Pancreas (tissue), 10 donors: Measurements from ENCODE around the gene STAT6. TPM values are rescaled to one million over a fixed set of nuclear protein-coding genes. Genes with fewer than 3 reads are reported as not detected.
"Not testable (repeated sequence)": the region's sequence is repeated elsewhere in the genome, so short reads cannot be mapped to it uniquely, and the experiment has no call there.

Experiments used
- ATAC-seq, 4 donors: fragments of 200-7000 bp; cut with Tn5 transposase; one replicate each; pipeline versions ENCODE4 v1.8.0 to v1.9.1; 2020; ENCODE audit warnings: mild to moderate bottlenecking in 4 of 4, moderate library complexity in 4 of 4
- DNase-seq, 6 donors: peaks; one replicate each; pipeline ENCODE4 v3.0.0-alpha.2; 2020
- FAIRE-seq: peaks from 2 replicates; lab custom pipeline; 2012; peaks lifted over from hg19 to GRCh38; lab: Jason Lieb, UNC
- H3K27ac ChIP-seq, 4 donors: fragments of 200-600 bp; sonication (generic); 1 replicate in 3 of 4; 2 replicates in 1 of 4; pipeline versions ENCODE4 v1.5.0 to v1.8.0; 2020
- H3K27me3 ChIP-seq, 4 donors: fragments of 200-600 bp; one replicate each; pipeline ENCODE4 v1.8.0; 2021
- H3K36me3 ChIP-seq, 3 donors: fragments of 200-600 bp; sonication (generic) in 1 of 3; one replicate each; pipeline versions ENCODE4 v1.5.0 to v1.8.0; 2020 to 2021
- H3K4me1 ChIP-seq, 3 donors: fragments of 200-600 bp; one replicate each; pipeline ENCODE4 v1.8.0; 2021
- H3K4me3 ChIP-seq, 4 donors: fragments of 200-600 bp; sonication (generic) in 2 of 4; one replicate each; pipeline versions ENCODE4 v1.5.0 to v1.8.0; 2020 to 2021
- H3K9me3 ChIP-seq, 4 donors: fragments of 200-600 bp; one replicate each; pipeline ENCODE4 v1.8.0; 2021
- WGBS, 2 donors: extraction: QIAGEN DNeasy Blood & Tissue Kit; methylation state at CpG; one replicate each; pipeline ENCODE4 v1.1.7; 2013; 5-methylcytosine and 5-hydroxymethylcytosine counted together
- intact Hi-C, 3 donors: fragments of 100-400 bp; cut with DNase I; formaldehyde crosslinking; loops; one replicate each; pipeline versions ENCODE4 v1.11.1 to v1.14.2; 2022
- polyA plus RNA-seq, 2 donors: library from polyadenylated mRNA; stranded (reverse); fragments of 200-250 nt; gene quantifications; one replicate each; pipeline ENCODE4 v1.2.3, GENCODE V29; 2013
- total RNA-seq, 6 donors: library from RNA; stranded (reverse); fragmentation: NEBNext Ultra II Directional in 4 of 6; extraction: Animal tissue kit (Norgen Biotek cat#: 25700) in 4 of 6; gene quantifications; one replicate each; pipeline versions ENCODE4 v1.2.1 to v1.2.4, GENCODE V29; 2021 to 2023
- TF ChIP-seq, protein P1 (sequence below), 4 donors: fragments of 200-600 bp; sonication (generic) in 3 of 4; IDR thresholded peaks; one replicate each; pipeline versions ENCODE4 v1.5.0 to v1.8.0; 2021; ENCODE audit warnings: antibody characterized with exemption in 4 of 4
- donor health status: healthy with polysubstance abuse.
- donor health status: DM: no; HTN: no; CAD: no; lungs with moderate emphysema.
- donor health status: DM: no; HTN: no; CAD: no.
- donor health status: control.
- donor health status: control.
- donor health status: Bipolar disorder and iron deficiency.
- donor health status: DM: yes; HTN: yes; CAD: no.
- donor health status: DM: no; HTN: no; CAD: no.
- donor health status: DM: no; HTN: no; CAD: no.
- donor health status: DM: yes; HTN: yes; CAD: no.

Gene STAT6
- total and polyA plus RNA-seq, 8 donors = 31.0 to 141 (median 56.2) TPM

DNA sequence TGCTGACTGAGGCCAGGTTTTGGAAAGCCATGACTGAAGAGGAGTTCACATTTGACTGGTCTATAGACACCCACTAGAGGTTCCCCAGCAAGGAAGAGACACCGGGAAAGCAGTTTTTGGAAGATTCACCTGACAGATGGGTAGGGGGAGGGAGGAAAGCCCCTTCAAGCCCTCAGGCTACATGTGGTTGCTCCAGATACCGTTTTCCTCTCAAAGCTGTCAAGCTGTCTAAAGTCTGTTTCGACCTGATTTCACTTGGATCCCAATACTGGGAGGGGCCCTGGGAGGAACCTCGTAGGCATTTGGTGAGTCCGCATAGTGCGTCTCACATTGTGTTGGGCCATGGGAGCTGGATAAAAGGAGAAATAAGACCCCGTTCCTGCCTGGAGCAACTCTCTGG is 15.4 kb upstream of the STAT6 start:
- peak overlapping the region; percentile 83 to 96 (median 90) for H3K27ac ChIP-seq
- TF ChIP-seq, protein P1, sequence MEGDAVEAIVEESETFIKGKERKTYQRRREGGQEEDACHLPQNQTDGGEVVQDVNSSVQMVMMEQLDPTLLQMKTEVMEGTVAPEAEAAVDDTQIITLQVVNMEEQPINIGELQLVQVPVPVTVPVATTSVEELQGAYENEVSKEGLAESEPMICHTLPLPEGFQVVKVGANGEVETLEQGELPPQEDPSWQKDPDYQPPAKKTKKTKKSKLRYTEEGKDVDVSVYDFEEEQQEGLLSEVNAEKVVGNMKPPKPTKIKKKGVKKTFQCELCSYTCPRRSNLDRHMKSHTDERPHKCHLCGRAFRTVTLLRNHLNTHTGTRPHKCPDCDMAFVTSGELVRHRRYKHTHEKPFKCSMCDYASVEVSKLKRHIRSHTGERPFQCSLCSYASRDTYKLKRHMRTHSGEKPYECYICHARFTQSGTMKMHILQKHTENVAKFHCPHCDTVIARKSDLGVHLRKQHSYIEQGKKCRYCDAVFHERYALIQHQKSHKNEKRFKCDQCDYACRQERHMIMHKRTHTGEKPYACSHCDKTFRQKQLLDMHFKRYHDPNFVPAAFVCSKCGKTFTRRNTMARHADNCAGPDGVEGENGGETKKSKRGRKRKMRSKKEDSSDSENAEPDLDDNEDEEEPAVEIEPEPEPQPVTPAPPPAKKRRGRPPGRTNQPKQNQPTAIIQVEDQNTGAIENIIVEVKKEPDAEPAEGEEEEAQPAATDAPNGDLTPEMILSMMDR (IDR thresholded peaks at IDR 0.05) = no peak
- no peaks in the 10 kb centered on the region for H3K36me3 ChIP-seq
- H3K4me3 ChIP-seq = peak overlapping the region in 3 of 4 donors; percentile 67 to 91 (median 72)
- intact Hi-C loops = no loop called here
- no peak for FAIRE-seq
- no peak for DNase-seq
- H3K9me3 ChIP-seq = no peaks in the 10 kb centered on the region
- WGBS, 2 donors = 33 to 34% methylated on average over 7 of the region's 7 CpGs
- no peaks in the 10 kb centered on the region for H3K27me3 ChIP-seq
- ATAC-seq = no peak
- H3K4me1 ChIP-seq = peaks cover 0 to 9% (median 7%) of the 10 kb centered on the region in 3 donors

DNA sequence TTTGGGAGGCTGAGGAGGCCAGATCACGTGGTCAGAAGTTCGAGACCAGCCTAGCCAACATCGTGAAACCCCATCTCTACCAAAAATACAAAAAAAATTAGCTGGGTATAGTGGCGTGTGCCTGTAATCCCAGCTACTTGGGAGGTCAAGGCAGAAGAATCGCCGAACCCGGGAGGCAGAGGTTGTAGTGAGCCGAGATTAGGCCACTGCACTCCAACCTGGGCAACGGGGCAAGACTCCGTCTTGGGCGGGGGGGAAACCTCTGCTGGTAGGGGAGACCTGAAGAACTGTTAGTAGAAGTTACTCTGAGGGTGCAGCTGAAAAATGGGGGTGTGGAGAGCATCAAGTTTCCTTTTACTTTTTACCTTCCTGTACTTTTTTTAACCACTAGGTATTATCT is 14.9 kb upstream of the STAT6 start:
- 89 to 94% methylated on average over 11 of the region's 11 CpGs for WGBS, 2 donors
- H3K4me3 ChIP-seq = no peak overlapping the region
- no peaks in the 10 kb centered on the region for H3K36me3 ChIP-seq
- H3K27me3 ChIP-seq = no peaks in the 10 kb centered on the region
- no peak overlapping the region for H3K27ac ChIP-seq
- TF ChIP-seq, protein P1 (IDR thresholded peaks at IDR 0.05) = no peak
- peaks cover 0 to 9% (median 7%) of the 10 kb centered on the region in 3 donors for H3K4me1 ChIP-seq
- no peaks in the 10 kb centered on the region for H3K9me3 ChIP-seq
- no peak for ATAC-seq
- no peak for DNase-seq
- intact Hi-C loops = no loop called here
- FAIRE-seq = no peak

DNA sequence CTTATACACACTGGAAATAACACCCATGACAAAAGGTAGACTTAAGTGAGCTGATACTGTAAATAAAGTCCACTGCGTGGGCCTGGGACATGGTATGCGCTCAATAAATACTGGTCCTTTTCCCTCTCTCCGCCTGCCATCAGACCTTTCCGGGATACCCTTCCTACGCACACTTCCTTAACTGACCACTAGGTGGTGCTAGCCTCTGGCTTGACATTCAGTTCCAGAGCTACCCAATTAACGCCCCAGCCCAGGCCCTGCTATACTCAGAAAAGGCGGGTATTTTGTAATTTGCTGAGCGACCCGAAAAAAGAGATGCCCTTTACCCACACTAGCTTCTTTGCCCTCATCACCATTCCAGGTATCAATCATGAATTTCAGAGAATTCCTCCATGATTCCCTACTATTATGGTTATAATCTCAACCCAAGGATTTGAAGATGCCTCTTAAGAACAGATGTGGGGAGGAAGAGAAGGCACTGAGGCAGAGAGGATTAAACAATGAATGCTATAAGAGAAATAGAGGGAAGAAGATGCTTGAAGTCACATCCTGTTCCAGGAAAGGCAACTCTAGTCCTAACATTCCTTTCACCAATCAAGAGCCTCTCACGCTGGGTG is 13.2 kb upstream of the STAT6 start:
- peak in 5 of 6 donors; percentile 61 to 82 (median 68) for DNase-seq
- FAIRE-seq = no peak
- Histone ChIP-seq H3K4me3 (no peak overlapping the region), H3K27me3 (no peaks in the 10 kb centered on the region), H3K9me3 (no peaks in the 10 kb centered on the region), H3K27ac (no peak overlapping the region), H3K36me3 (no peaks in the 10 kb centered on the region), H3K4me1 (peaks cover 0 to 9% (median 7%) of the 10 kb centered on the region in 3 donors)
- intact Hi-C loops = loop anchor here in 2 of 3 donors (2.0 to 5.0 kb wide), 2 partner anchors 56 to 58 kb away; no protein-coding TSS in a partner anchor
- WGBS, 2 donors = 12 to 15% methylated on average over 10 of the region's 10 CpGs
- TF ChIP-seq, protein P1 (IDR thresholded peaks at IDR 0.05) = peak; percentile 91 to 99 (median 96)
- peak in 3 of 4 donors; percentile 39 to 44 (median 43) for ATAC-seq

DNA sequence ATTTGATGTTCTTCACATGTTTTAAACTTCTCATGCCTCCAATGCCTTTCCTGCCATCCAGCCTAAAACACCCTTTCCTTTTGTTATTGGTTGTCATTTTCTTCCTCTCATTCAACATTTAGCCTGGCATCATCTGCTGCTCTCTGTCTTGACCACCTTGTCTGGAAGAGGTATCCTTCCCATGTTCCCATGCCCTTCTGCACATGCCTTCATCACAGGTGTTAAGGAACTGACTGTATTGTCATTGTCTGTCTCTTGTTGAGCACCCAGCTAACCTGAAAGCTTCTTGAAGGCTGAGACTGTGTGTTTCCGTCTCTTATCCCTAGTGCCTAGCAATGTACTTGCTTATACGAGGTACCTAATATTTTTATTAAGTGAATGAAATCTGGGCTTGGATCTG is 12.7 kb upstream of the STAT6 start:
- TF ChIP-seq, protein P1 (IDR thresholded peaks at IDR 0.05) = no peak
- no peaks in the 10 kb centered on the region for H3K27me3 ChIP-seq
- WGBS, 2 donors = 34 to 35% methylated on average over 2 of the region's 2 CpGs
- H3K4me1 ChIP-seq = peaks cover 0 to 7% (median 7%) of the 10 kb centered on the region in 3 donors
- H3K27ac ChIP-seq = no peak overlapping the region
- DNase-seq (no peak), FAIRE-seq (no peak), ATAC-seq (no peak)
- H3K4me3 ChIP-seq = no peak overlapping the region
- H3K9me3 ChIP-seq = no peaks in the 10 kb centered on the region
- H3K36me3 ChIP-seq = no peaks in the 10 kb centered on the region
- intact Hi-C loops = loop anchor here in 2 of 3 donors (2.0 to 5.0 kb wide), 2 partner anchors 57 to 58 kb away; no protein-coding TSS in a partner anchor

DNA sequence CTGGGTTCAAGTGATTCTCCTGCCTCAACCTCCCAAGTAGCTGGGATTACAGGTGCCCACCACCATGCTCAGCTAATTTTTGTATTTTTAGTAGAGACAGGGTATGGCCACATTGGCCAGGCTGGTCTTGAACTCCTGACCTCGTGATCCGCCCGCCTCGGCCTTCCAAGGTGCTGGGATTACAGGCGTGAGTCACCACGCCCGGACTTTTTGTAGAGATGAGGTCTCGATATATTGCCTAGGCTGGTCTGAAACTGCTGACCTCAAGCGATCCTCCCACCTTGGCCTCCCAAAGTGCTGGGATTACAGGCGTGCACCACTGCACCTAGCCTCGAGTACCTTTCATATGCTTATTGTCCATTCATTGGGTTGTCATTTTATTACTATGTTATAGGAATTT is 9.6 kb upstream of the STAT6 start:
- FAIRE-seq, H3K27ac ChIP-seq, H3K9me3 ChIP-seq, H3K4me3 ChIP-seq, H3K27me3 ChIP-seq, H3K36me3 ChIP-seq, H3K4me1 ChIP-seq, DNase-seq, ATAC-seq: not testable (repeated sequence)
- WGBS, 2 donors = 85 to 88% methylated on average over 11 of the region's 11 CpGs
- intact Hi-C loops = loop anchor here in 1 of 3 donors (5.0 kb wide), 1 partner anchor 62 kb away; no protein-coding TSS in a partner anchor
